ENCODE data around the gene ZBTB33.

- TF ChIP-seq, protein P1, sequence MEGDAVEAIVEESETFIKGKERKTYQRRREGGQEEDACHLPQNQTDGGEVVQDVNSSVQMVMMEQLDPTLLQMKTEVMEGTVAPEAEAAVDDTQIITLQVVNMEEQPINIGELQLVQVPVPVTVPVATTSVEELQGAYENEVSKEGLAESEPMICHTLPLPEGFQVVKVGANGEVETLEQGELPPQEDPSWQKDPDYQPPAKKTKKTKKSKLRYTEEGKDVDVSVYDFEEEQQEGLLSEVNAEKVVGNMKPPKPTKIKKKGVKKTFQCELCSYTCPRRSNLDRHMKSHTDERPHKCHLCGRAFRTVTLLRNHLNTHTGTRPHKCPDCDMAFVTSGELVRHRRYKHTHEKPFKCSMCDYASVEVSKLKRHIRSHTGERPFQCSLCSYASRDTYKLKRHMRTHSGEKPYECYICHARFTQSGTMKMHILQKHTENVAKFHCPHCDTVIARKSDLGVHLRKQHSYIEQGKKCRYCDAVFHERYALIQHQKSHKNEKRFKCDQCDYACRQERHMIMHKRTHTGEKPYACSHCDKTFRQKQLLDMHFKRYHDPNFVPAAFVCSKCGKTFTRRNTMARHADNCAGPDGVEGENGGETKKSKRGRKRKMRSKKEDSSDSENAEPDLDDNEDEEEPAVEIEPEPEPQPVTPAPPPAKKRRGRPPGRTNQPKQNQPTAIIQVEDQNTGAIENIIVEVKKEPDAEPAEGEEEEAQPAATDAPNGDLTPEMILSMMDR (IDR thresholded peaks at IDR 0.05): no peak
- TF ChIP-seq POLR2A (IDR thresholded peaks at IDR 0.05; ENCODE audit: low read length): no peak
- TF ChIP-seq JUNB (IDR thresholded peaks at IDR 0.05): no peak
- TF ChIP-seq REST (IDR thresholded peaks at IDR 0.05): no peak
- TF ChIP-seq RAD21 (conservative IDR thresholded peaks at IDR 0.05 in 1 of 2, IDR thresholded peaks at IDR 0.05 in 1 of 2): no peak
These were observed 50.9 kb downstream of the ZBTB33 start for GRCh38 chrX:120301497-120301896.

All from A549 (cell line).